CD4-positive, alpha-beta T cell treated with Interleukin-4 for 1 hour (primary cell): ENCODE data around the gene GLRA1.
A peak's percentile ranks its signal among the peaks of the same experiment; 100 is the strongest.

ENCODE experiments used
- DNase-seq, 2 donors: peaks; one replicate each; pipeline ENCODE4 v3.0.0-alpha.2; 2020 to 2022

GLRA1 gene

DNA sequence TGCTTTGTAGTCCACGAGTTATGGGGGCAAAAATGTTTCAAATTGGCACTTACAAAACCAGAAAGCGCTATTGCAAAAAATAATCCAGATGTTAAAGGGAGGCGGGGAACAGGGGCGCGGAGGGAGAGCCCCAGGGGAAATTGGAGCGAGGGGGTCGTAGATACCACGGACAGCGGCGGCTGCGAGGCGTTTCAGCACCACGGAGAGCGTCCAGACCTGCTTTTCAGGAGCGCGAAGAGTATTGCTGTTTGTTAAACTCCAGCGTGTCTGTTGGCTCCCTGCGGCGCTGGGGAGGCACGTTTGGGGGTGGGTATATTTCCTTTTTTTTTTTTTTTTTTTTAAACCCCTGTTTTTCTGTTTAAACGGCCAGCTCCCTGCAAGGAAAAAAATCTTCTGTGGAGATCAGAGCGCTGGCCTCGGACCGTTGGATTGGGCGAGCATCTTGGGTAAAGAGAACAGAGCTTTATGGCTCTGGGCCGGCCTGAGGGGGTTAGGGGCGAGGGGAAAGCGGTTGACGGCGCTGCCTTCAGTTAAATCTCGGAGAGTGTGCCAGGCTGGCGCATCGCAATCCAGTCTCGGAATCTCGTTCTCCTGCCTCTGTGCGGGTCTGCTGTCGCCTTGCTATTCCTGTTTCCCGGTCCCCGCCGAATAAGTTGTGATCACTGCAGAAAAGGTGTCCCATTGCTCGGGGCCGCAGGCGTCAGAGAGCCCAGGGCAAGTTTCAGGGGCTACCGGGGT, at the start of gene GLRA1:
Gene GLRA1, minus strand, starts transcription at position 288 of the 738 bp plus-strand sequence. CDS start 302 bp downstream, outside the sequence.
- DNase-seq: peak; percentile 14 to 45

DNA sequence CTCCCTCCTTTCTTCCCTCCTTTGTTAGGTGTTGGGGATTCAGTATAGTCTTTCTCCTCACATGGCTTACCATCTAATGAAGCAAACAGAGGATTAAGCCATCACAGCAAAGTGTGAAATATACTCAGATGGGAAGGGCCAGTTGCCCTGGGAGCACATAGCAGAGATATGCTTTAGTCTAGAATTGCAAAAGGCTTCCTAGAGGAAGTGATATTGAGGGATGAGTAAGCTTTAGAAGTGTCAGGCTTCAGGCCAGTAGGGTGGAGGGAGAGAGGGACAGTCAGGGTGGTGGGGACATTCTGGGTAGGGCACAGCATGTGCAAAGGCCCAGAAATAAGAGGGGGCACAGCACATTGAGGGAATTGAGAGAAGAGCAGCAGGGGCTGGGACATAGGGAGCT, 46.2 kb upstream of the GLRA1 start:
- no peak for DNase-seq

GRCh38 chr5:151967865-151968264, 43.2 kb upstream of the GLRA1 start:
- no peak for DNase-seq

DNA sequence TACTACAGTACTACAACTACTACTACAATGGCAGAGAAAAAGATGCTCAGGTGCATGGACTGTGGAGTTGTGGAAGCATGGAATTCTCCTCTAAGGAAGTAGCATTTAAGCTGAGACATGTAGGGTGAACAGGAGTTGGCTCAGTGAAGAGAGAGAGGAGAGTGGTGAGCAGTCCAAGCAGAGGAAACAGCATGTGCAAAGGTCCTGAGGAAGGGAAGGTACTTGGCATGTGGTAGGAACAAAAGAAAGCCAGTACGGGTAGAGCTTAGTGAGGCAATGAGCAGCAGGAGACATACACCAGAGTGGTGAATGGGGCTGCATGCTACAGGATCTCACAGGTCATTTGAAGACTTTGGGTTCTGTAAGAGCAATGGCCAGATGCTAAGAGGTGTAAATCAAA, 41.4 kb upstream of the GLRA1 start:
- DNase-seq: no peak

- no peak for DNase-seq
These were observed 39.8 kb upstream of the GLRA1 start for GRCh38 chr5:151964471-151964870.

GRCh38 chr5:151961557-151961956, 36.9 kb upstream of the GLRA1 start:
- DNase-seq: no peak

- no peak for DNase-seq
These were observed 33.5 kb upstream of the GLRA1 start for GRCh38 chr5:151958111-151958510.

DNA sequence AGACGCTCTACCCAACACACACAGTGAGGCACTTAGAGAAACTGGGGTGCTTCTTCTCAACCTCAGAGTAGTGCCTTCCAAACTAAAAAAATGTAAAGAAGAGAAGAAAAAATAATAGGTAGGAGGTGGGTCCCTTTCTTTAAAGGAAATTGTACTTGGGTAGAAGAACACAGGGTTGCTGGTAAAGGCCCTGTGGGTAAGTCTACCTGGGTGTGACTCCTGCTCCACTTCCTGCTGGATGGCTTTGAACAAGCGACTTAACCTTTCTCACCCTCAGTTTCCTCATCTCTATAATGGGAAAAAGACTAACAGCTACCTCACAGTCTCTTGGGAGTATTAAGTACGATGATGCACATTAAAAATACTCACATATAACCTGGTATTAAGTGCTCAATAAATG, 32.1 kb upstream of the GLRA1 start:
- DNase-seq: no peak

DNA sequence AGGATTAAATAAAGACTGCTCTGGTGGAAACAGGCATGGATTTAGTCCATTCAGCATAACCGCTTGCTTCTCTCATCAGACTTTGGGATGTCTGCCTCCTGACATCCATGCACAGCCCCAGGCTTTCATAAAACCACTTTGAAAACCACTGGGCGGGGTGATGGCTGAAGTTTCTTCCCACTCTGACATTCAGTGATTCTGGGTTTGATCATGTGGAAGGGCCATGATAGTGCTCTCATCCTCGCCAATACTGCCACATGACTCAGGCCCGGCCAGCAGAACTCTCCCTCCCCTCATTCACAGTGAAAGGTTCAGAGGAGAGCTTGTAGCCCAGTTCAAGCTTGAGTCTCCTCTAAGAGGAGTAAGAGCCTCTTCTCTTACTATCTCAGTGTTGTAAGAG, 29.6 kb upstream of the GLRA1 start:
- no peak for DNase-seq

GRCh38 chr5:151953833-151954232, 29.2 kb upstream of the GLRA1 start:
- no peak for DNase-seq

DNA sequence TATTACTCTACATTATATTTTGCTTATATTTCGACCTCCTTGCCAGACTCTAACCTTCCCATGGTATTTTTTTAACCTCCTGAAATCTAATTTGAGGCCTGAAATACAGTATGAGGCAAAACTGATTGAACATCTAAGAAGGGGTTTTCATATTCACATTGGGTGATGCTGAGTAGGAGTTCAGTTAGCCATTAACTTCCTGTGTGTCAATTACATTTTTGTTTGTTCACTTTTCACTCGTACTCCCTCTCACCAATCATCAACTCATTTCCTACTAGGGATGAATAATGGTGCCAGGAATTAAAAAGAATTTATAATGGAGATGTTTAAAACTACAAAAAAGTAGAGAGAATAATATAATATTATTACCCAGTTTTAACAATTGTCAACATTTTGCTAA, 27.6 kb upstream of the GLRA1 start:
- DNase-seq: no peak

- no peak for DNase-seq
These were observed 26.1 kb upstream of the GLRA1 start for GRCh38 chr5:151950706-151951105.

- DNase-seq: no peak
These were observed 25.2 kb upstream of the GLRA1 start for GRCh38 chr5:151949701-151950308.

GRCh38 chr5:151949113-151949512, 24.5 kb upstream of the GLRA1 start:
- no peak for DNase-seq

- no peak for DNase-seq
These were observed 23.4 kb upstream of the GLRA1 start for GRCh38 chr5:151947931-151948608.

GRCh38 chr5:151937851-151938250, 13.2 kb upstream of the GLRA1 start:
- DNase-seq: no peak

- no peak for DNase-seq
These were observed 10.6 kb upstream of the GLRA1 start for GRCh38 chr5:151935135-151935695.

DNA sequence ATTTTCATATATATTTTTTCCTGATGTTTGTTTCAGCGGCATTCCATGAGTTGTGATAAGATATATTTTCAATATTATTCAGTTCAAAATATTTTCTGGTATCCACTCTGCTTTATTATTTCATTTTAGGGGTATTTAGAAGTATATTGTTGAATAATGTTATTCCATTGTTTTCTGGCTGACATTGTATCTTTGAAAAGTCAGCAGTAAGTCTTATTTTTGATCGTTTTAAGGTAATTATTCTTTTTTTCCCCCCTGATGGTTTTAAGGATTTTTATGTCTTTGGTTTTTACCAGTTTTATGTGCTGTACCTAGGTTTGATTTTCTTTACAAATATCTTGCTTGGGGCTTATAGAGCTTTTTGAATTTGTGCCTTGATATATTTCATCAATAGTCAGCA, 6.6 kb upstream of the GLRA1 start:
- no peak for DNase-seq

DNA sequence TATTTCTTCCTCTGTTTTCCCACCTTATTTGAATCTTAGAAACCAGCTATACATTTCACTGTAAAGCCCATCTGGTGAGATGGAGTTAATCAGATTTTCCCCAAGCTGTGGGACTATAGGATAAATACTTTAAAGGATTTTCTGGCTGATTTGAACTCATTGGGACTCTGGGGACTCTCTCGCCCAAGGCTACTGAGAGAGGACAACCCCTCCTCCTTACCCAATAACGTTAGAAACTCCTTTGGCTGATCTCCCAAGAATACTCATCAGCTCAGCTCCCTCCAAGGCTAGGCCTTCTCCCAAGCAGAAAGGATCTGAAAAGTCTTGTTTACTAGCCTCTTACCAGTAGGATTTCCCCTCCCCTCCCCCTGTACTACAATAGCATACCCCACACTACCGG, 1.5 kb upstream of the GLRA1 start:
- DNase-seq: no peak

DNA sequence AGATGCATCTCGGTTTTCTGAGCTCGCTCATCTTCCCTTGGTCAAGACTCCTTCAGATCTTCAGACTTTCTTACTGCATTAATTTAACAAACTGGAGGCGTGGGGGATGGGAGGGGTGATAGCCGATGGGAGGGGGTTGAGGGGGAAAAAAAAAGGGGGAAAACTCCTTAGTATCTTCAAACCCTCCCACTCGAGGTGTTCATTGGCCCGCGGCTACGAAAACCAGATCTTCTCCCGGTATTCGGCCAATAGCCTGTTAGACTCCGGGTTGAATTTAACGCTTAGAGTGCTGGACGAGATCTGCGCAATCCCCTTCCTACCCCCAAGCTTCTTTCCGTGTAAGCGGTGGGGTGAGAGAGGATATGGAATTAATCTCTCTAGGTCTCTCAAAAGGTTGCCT, 689 bp upstream of the GLRA1 start:
- DNase-seq: no peak

DNA sequence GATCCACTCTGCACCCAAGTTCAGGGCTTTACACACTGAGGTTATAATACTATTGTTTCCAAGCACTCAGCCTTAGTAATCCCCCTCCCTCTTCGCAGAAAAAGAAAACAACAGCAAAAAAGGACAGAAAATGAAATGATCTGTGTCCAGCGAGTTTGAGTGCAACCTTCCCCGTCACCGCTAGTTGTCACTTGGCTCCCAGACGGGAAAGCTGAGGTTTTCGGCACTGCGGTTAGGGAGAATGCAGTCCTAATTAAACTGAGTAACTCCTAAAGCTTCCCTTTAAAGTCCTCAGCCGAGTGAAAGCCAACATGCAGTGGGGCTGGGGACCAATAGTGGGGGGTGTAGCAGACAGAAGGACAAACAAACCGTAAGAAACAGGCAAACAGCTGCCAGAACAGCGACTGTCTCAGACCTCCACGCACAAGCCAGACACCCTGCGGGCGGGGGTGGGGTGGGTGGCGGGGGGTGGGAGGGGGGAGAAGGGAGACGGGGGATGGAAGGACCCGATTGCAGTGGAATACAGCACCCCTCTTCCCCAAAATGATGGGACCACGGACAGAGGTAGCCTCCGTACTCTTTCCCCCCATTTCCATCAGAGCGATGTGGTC, 680 bp downstream of the GLRA1 start:
- DNase-seq: no peak

GRCh38 chr5:151921916-151922315, 2.7 kb downstream of the GLRA1 start:
- no peak for DNase-seq

GRCh38 chr5:151917904-151918303, 6.7 kb downstream of the GLRA1 start:
- DNase-seq: no peak
